ENCODE results near the gene IFNA2. TPM values are rescaled to one million over a fixed set of nuclear protein-coding genes. Genes with fewer than 3 reads are reported as not detected.

The IFNA2 gene
- total RNA-seq, 2 experiments from 2014 or later = not detected

DNA sequence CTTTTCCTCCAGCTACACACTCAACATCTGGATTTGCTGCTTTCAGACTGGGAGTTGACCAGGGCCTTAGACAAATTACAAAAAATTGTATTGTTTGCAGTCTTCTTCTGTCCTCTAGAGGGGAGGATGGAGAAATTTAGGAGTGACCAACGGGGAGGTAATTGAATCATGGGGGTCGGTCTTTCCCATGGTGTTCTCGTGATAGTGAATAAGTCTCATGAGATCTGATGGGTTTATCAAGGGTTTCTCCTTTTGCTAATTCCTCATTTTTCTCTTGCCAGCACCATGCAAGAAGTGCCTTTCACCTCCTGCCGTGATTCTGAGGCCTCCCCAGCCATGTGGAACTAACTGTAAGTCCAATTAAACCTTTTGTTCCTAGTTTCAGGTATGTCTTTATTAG is 28.0 kb upstream of the IFNA2 start:
- Mint-ChIP-seq H3K36me3 (ENCODE audit: low read depth) (no peaks in the 10 kb centered on the region), H3K4me3 (no peak overlapping the region), H3K27me3 (peaks cover 4% of the 10 kb centered on the region), H3K27ac (no peak overlapping the region), H3K9me3 (no peaks in the 10 kb centered on the region), H3K4me1 (ENCODE audit: low read depth) (no peaks in the 10 kb centered on the region)
- H3K36me3 ChIP-seq (ENCODE audit: insufficient read depth, low read length) = no peaks in the 10 kb centered on the region
- ATAC-seq (ENCODE audit: poor library complexity) (no peak), DNase-seq (no peak)
- CTCF ChIA-PET = no interaction called here
- TF ChIP-seq, protein P1, sequence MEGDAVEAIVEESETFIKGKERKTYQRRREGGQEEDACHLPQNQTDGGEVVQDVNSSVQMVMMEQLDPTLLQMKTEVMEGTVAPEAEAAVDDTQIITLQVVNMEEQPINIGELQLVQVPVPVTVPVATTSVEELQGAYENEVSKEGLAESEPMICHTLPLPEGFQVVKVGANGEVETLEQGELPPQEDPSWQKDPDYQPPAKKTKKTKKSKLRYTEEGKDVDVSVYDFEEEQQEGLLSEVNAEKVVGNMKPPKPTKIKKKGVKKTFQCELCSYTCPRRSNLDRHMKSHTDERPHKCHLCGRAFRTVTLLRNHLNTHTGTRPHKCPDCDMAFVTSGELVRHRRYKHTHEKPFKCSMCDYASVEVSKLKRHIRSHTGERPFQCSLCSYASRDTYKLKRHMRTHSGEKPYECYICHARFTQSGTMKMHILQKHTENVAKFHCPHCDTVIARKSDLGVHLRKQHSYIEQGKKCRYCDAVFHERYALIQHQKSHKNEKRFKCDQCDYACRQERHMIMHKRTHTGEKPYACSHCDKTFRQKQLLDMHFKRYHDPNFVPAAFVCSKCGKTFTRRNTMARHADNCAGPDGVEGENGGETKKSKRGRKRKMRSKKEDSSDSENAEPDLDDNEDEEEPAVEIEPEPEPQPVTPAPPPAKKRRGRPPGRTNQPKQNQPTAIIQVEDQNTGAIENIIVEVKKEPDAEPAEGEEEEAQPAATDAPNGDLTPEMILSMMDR (IDR thresholded peaks at IDR 0.05) = no peak
- no peaks in the 10 kb centered on the region for H3K9me3 ChIP-seq (ENCODE audit: control insufficient read depth in 1 of 2, insufficient read depth in 1 of 2, low read length in 2 of 2)
- intact Hi-C loops (cut with DNase I, micrococcal nuclease) = no loop called here
- no peak overlapping the region for H3K4me3 ChIP-seq (ENCODE audit: low read length)
- no peak overlapping the region for H3K27ac ChIP-seq (ENCODE audit: low read depth in 1 of 2, low read length in 2 of 2)
- no peaks in the 10 kb centered on the region for H3K27me3 ChIP-seq (ENCODE audit: control insufficient read depth in 1 of 2, insufficient read depth in 2 of 2, low read length in 2 of 2)
- POLR2A ChIA-PET = interaction anchor here (0.8 kb wide), 1 partner anchor 10 kb away, joined by 3 read pairs; no protein-coding TSS in a partner anchor
- peaks cover 6% of the 10 kb centered on the region for H3K4me1 ChIP-seq (ENCODE audit: insufficient read depth, low read length)

DNA sequence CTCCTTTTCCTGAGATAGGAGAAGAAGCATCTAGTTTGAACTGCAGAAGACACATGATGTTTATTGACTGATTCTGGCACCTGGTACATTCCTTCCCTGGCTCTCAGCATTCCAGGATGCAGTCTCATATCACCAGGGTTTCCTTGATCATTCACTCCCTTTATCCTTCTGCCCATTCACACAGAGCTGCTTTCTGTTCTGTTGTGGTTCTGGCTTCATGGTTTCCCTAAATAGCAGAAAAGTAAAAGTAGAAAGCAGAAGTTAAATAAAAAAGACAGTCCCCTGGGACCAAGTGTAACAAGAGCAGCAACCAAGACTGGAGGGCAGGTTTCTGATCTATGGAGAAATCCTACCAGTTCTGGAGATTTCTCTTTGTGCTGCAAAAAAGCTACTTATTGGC is 26.9 kb upstream of the IFNA2 start:
- ChIA-PET POLR2A (no interaction called here), CTCF (no interaction called here)
- Mint-ChIP-seq H3K9me3 (no peaks in the 10 kb centered on the region), H3K27ac (no peak overlapping the region), H3K27me3 (peaks cover 8% of the 10 kb centered on the region), H3K4me1 (ENCODE audit: low read depth) (no peaks in the 10 kb centered on the region), H3K36me3 (ENCODE audit: low read depth) (no peaks in the 10 kb centered on the region), H3K4me3 (no peak overlapping the region)
- Histone ChIP-seq H3K9me3 (ENCODE audit: control insufficient read depth in 1 of 2, insufficient read depth in 1 of 2, low read length in 2 of 2) (no peaks in the 10 kb centered on the region), H3K27me3 (ENCODE audit: control insufficient read depth in 1 of 2, insufficient read depth in 2 of 2, low read length in 2 of 2) (no peaks in the 10 kb centered on the region), H3K36me3 (ENCODE audit: insufficient read depth, low read length) (no peaks in the 10 kb centered on the region), H3K4me3 (ENCODE audit: low read length) (no peak overlapping the region), H3K4me1 (ENCODE audit: insufficient read depth, low read length) (peaks cover 6% of the 10 kb centered on the region), H3K27ac (ENCODE audit: low read depth in 1 of 2, low read length in 2 of 2) (no peak overlapping the region)
- intact Hi-C loops (cut with DNase I, micrococcal nuclease) = no loop called here
- no peak for ATAC-seq (ENCODE audit: poor library complexity)
- no peak for DNase-seq
- TF ChIP-seq, protein P1 (IDR thresholded peaks at IDR 0.05) = no peak

DNA sequence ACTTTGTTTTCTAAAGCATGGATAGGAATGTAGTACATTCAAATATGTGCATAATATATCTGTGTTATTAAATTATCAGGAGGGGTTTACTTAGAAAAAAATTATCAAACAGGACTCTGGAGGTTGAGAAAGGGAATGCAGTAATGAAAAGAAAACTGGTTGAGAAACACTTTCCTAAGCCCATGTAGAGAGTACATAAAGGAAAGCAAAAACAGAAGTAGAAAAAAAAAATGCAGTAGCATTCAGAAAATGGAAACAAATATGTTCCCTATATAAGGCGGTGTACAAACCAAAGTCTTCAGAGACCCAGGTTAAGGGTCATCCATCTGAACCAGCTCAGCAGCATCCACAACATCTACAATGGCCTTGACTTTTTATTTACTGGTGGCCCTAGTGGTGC is 23.6 kb upstream of the IFNA2 start, which contains the start of gene IFNA8:
IFNA8 (plus strand) TSS at position 301 of the 400 bp plus-strand sequence; CDS start at position 361, 60 bp downstream.
- no peak for ATAC-seq (ENCODE audit: poor library complexity)
- H3K4me1 ChIP-seq (ENCODE audit: insufficient read depth, low read length) = peaks cover 5% of the 10 kb centered on the region

More for the DNA sequence above, 23.6 kb upstream of the IFNA2 start, which contains the start of gene IFNA8:
- CTCF ChIA-PET = no interaction called here
- Mint-ChIP-seq H3K36me3 (ENCODE audit: low read depth) (no peaks in the 10 kb centered on the region), H3K4me3 (no peak within 1 kb of the TSS), H3K27ac (no peak within 1 kb of the TSS), H3K9me3 (no peaks in the 10 kb centered on the region), H3K27me3 (peaks cover 23% of the 10 kb centered on the region), H3K4me1 (ENCODE audit: low read depth) (no peaks in the 10 kb centered on the region)
- Histone ChIP-seq H3K4me3 (ENCODE audit: low read length) (no peak within 1 kb of the TSS), H3K27ac (ENCODE audit: low read depth in 1 of 2, low read length in 2 of 2) (no peak within 1 kb of the TSS), H3K36me3 (ENCODE audit: insufficient read depth, low read length) (no peaks in the 10 kb centered on the region), H3K27me3 (ENCODE audit: control insufficient read depth in 1 of 2, insufficient read depth in 2 of 2, low read length in 2 of 2) (peaks cover 0 to 4% of the 10 kb centered on the region in 2 experiments), H3K9me3 (ENCODE audit: control insufficient read depth in 1 of 2, insufficient read depth in 1 of 2, low read length in 2 of 2) (no peaks in the 10 kb centered on the region)
- intact Hi-C loops (cut with DNase I, micrococcal nuclease) = no loop called here
- TF ChIP-seq, protein P1 (IDR thresholded peaks at IDR 0.05) = no peak
- no peak for DNase-seq
- POLR2A ChIA-PET = no interaction called here
